HUES64 (cell line): ENCODE measurements around the gene SMYD1.

ENCODE experiments used
- H3K27ac ChIP-seq: 2 replicates; pipeline ENCODE4 v1.7.0; 2013; ENCODE audit warnings: low read depth, low read length, inconsistent platforms
- H3K27me3 ChIP-seq: 2 replicates; pipeline ENCODE4 v1.6.1; 2013; ENCODE audit warnings: mild to moderate bottlenecking, low read length; ENCODE audit not compliant: insufficient read depth
- H3K36me3 ChIP-seq: 2 replicates; pipeline ENCODE4 v1.6.1; 2013; ENCODE audit warnings: mild to moderate bottlenecking, low read length; ENCODE audit not compliant: insufficient read depth
- H3K4me1 ChIP-seq: 2 replicates; pipeline ENCODE4 v1.6.1; 2013; ENCODE audit warnings: mild to moderate bottlenecking, low read length, moderate library complexity; ENCODE audit not compliant: insufficient read depth
- H3K4me3 ChIP-seq: 2 replicates; pipeline ENCODE4 v1.5.1; 2013; ENCODE audit warnings: mild to moderate bottlenecking, low read length, moderate library complexity
- H3K9ac ChIP-seq: 2 replicates; pipeline ENCODE4 v1.6.1; 2013; ENCODE audit warnings: mild to moderate bottlenecking, low read depth, low read length
- H3K9me3 ChIP-seq: 2 replicates; pipeline ENCODE4 v1.6.1; 2013; ENCODE audit warnings: low read depth, low read length; ENCODE audit not compliant: insufficient read depth
- WGBS: fragments of 150-250, 120-280 bp; methylation state at CpG from one replicate; pipeline ENCODE4 v1.1.7; 2013; ENCODE audit warnings: missing lambda C conversion rate; 5-methylcytosine and 5-hydroxymethylcytosine counted together

The SMYD1 gene

DNA sequence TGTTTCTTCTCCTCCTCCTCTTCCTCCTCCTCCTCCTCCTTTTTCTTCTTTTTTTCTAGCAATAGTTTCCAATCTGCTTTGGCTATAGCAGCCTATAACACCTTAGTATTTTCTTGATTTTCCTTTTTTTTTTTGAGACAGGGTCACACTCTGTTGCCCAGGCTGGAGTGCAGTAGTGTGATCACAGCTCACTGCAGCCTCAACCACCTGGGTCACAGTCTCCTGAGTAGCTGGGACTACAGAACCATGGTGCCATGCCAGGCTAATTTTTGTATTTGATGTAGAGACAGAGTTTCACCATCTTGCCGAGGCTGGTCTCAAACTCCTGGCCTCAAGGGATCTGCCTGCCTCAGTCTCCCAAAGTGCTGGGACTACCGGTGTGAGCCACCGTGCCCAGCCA lies 91.9 kb downstream of the SMYD1 start:
- H3K27me3 ChIP-seq = no peaks in the 10 kb centered on the region
- H3K27ac ChIP-seq = no peak overlapping the region
- H3K9ac ChIP-seq = no peak overlapping the region
- no peaks in the 10 kb centered on the region for H3K36me3 ChIP-seq
- no peaks in the 10 kb centered on the region; the same call in 1 of the 2 replicates for H3K4me1 ChIP-seq
- 89% methylated on average over 3 of the region's 3 CpGs for WGBS
- no peaks in the 10 kb centered on the region for H3K9me3 ChIP-seq
- H3K4me3 ChIP-seq = no peak overlapping the region

DNA sequence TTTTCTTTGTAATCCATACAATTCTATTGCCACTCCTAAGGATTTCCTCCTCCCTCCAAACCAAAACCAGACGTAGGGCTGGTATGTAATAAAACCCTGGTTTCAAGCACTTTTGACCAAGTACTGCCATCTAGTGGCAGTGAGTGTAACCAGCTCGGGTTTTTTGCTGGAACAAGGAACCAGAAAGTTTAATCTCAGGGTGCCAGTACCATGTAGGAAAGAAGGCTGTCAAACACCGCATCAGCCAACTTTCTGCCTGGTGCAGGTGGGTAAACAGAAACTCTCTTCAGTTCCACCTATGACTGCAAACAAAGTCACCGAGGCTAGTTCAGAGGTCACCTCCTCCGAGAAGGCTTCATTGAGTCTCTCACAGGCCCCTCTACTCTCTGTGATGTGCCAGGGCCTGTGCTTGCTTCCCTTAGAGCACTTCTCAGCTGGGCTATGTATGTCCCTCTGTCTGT lies 92.4 kb downstream of the SMYD1 start:
- no peak overlapping the region for H3K4me3 ChIP-seq
- H3K27me3 ChIP-seq = no peaks in the 10 kb centered on the region
- no peak overlapping the region for H3K9ac ChIP-seq
- H3K4me1 ChIP-seq = no peaks in the 10 kb centered on the region; the same call in 1 of the 2 replicates
- no peaks in the 10 kb centered on the region for H3K9me3 ChIP-seq
- 40% methylated on average over 5 of the region's 5 CpGs for WGBS
- H3K36me3 ChIP-seq = no peaks in the 10 kb centered on the region
- H3K27ac ChIP-seq = no peak overlapping the region

DNA sequence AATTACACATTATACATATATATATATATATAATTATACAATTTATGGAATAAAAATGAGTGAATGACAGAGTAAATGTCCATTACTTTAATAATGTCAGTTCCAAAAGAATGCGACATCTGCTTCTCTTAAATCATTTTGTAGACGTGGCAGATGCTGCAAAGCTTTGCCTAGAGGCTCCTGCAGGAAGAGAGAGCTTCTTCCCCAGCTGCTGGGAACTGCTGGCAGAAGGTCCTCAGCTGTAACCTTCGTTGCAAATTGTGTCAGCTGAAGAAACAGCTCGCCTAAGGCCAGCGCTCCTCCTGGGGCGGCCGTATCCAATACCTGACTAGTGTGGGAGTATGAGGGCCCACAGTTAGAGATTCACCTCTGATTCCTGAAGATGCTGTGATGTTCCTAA lies 92.9 kb downstream of the SMYD1 start:
- Histone ChIP-seq H3K9ac (no peak overlapping the region), H3K4me3 (no peak overlapping the region), H3K27me3 (no peaks in the 10 kb centered on the region), H3K9me3 (no peaks in the 10 kb centered on the region), H3K4me1 (no peaks in the 10 kb centered on the region; the same call in 1 of the 2 replicates), H3K27ac (no peak overlapping the region), H3K36me3 (no peaks in the 10 kb centered on the region)
- WGBS = 86% methylated on average over 7 of the region's 7 CpGs

DNA sequence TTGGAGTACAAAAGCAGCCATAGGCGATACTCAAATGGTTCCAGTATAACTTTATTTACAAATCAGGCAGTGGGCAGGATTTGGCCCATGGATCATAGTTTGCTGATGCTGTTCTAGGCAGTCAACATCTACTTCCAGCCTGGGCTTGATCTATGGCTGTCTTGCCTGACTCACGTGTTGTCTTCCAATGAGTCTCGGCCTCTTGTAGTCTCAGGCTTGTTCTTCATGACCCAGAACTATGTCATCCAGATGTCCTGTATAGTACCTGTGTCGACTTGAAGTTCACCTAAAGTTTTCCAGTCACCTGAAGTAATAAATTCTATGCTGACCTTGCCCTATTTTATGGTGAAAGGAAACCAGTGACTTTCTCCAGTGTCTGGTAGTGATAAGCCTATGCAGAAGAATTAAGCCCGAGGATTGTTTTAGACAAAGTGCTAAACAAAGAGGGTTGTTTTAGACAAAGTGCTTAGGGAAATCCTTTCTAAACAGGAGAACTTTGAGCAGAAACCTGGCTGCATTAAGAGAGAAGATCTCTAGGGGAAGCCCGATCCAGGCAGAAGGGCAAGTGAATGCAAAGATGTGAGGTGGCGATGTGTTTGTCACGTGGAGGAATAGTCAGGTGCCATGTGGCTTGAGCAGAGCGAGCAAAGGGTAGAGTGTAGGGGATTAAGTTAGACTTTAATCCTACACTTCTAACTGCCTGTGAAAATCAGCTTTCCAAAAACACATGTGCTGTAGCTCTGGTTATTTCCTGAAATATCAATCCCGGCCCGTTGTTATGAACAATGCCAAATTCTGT lies 94.0 kb downstream of the SMYD1 start:
- WGBS = 91% methylated on average over 11 of the region's 11 CpGs
- Histone ChIP-seq H3K4me1 (no peaks in the 10 kb centered on the region; the same call in 1 of the 2 replicates), H3K9ac (no peak overlapping the region), H3K27me3 (no peaks in the 10 kb centered on the region), H3K36me3 (no peaks in the 10 kb centered on the region), H3K4me3 (no peak overlapping the region), H3K9me3 (no peaks in the 10 kb centered on the region), H3K27ac (no peak overlapping the region)
